Measurements from ENCODE around the gene CCDC181. TPM values are rescaled to one million over a fixed set of nuclear protein-coding genes. Genes with fewer than 3 reads are reported as not detected.
A peak's percentile ranks its signal among the peaks of the same experiment; 100 is the strongest.
"Not testable (repeated sequence)": the region's sequence is repeated elsewhere in the genome, so short reads cannot be mapped to it uniquely, and the experiment has no call there.

The CCDC181 gene
- total RNA-seq, 2 donors from 2014 or later, result not detected

DNA sequence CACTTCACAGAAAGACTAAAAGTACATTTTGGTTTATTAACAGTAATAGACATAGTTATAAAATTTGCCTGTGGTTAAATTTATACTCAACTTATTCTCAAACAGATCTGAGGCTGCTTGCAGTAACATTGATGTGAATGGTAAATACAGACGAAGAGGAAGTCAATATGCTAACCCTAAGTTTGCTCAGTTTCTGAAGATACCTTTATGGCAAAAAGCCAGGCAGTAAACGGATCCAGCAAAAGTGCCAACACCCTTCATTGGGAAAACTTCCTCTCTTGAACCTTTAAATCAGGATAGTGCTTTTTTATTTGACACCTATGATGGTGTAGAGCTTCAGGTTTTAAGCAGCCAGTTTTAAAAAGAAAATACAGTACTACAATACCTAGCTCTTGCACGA lies 16.6 kb upstream of the CCDC181 start:
- intact Hi-C loops (cut with DNase I), result no loop called here
- H3K9ac ChIP-seq (ENCODE audit: low read depth in 2 of 2, low read length in 2 of 2), result no peak overlapping the region
- peak; percentile 26 for DNase-seq

DNA sequence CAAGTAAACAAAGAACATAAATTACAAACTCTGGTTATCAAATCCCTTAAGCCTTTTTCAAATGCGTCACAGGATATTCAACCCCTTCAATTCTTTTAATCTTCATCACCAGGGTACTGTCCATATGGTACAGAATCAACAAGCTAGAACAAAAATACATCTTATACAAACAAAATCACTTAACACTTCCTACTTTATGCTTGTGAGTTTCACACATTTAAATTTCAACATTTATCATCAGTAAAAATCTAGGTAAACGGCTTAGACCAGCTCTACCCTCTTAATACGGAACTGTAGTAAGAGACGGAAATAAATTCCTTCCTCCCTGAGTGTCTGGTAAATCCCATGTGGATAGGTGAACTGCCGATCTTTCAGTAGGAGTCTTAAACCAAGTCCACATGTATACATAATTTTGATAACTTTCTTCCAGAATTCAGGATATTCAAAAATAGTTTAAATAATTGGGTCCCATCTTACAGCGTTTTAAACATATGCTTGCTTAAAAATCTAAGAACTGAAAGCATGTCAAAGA lies 1.0 kb downstream of the CCDC181 start:
- Histone ChIP-seq H3K27me3 (peaks cover 14% of the 10 kb centered on the region), H3K9me3 (no peaks in the 10 kb centered on the region)

More for the DNA sequence above, 16.6 kb upstream of the CCDC181 start:
- Histone ChIP-seq H3K9me3 (no peaks in the 10 kb centered on the region), H3K36me3 (no peaks in the 10 kb centered on the region), H3K4me1 (no peaks in the 10 kb centered on the region), H3K4me3 (no peak overlapping the region), H3K27me3 (no peaks in the 10 kb centered on the region), H3K27ac (no peak overlapping the region)
- TF ChIP-seq, protein P1, sequence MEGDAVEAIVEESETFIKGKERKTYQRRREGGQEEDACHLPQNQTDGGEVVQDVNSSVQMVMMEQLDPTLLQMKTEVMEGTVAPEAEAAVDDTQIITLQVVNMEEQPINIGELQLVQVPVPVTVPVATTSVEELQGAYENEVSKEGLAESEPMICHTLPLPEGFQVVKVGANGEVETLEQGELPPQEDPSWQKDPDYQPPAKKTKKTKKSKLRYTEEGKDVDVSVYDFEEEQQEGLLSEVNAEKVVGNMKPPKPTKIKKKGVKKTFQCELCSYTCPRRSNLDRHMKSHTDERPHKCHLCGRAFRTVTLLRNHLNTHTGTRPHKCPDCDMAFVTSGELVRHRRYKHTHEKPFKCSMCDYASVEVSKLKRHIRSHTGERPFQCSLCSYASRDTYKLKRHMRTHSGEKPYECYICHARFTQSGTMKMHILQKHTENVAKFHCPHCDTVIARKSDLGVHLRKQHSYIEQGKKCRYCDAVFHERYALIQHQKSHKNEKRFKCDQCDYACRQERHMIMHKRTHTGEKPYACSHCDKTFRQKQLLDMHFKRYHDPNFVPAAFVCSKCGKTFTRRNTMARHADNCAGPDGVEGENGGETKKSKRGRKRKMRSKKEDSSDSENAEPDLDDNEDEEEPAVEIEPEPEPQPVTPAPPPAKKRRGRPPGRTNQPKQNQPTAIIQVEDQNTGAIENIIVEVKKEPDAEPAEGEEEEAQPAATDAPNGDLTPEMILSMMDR (IDR thresholded peaks at IDR 0.05), result no peak

DNA sequence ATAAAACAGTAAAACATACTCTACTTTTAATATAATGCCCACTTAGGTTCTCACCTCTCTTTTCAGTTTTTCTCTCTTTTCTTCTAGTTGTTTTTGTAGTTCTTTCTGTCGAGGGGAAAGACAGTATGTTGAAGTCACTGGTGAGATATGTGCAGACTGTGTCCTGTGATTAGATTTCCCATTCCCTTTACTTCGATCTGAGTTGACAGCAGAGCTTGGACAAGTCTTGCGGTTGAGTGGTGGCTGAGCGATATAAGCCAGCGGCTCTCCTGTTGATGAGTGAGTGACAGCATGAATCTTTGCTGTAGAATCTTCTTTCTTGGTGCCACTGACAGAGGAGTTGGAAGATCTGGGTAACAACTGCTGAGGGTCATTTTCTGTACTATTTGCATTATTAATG lies 6.0 kb downstream of the CCDC181 start:
- Histone ChIP-seq H3K4me1 (no peaks in the 10 kb centered on the region), H3K9me3 (no peaks in the 10 kb centered on the region), H3K36me3 (no peaks in the 10 kb centered on the region), H3K27ac (no peak overlapping the region), H3K4me3 (no peak overlapping the region), H3K27me3 (no peaks in the 10 kb centered on the region), H3K9ac (ENCODE audit: low read depth in 2 of 2, low read length in 2 of 2) (no peak overlapping the region)
- TF ChIP-seq, protein P1 (IDR thresholded peaks at IDR 0.05), result no peak
- DNase-seq, result no peak
- intact Hi-C loops (cut with DNase I), result no loop called here

More for the DNA sequence above, 1.0 kb downstream of the CCDC181 start:
- Histone ChIP-seq H3K4me3 (no peak overlapping the region), H3K9ac (ENCODE audit: low read depth in 2 of 2, low read length in 2 of 2) (no peak overlapping the region), H3K4me1 (no peaks in the 10 kb centered on the region), H3K27ac (no peak overlapping the region), H3K36me3 (no peaks in the 10 kb centered on the region)
- TF ChIP-seq, protein P1 (IDR thresholded peaks at IDR 0.05), result no peak
- intact Hi-C loops (cut with DNase I), result no loop called here
- no peak for DNase-seq

DNA sequence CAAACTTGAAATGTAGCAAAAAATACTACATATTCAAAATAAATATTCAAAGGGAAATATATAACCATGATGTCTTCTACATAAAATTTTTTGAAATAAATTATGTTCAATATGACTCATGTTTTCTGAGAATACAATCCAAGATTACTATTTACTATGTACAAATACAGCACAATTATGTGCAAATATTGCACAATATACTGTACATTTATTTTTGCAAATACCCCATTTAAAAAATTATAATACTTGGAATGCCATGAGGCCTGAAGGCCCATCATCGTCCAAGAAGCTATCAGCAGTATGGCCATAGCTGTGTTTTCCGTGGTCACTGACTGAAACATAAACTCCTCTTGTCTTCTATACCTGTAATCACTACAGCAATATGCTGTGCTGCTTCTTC lies 12.3 kb downstream of the CCDC181 start:
- Histone ChIP-seq H3K4me3 (no peak overlapping the region), H3K9ac (ENCODE audit: low read depth in 2 of 2, low read length in 2 of 2) (no peak overlapping the region), H3K27ac (no peak overlapping the region), H3K27me3 (no peaks in the 10 kb centered on the region), H3K9me3 (no peaks in the 10 kb centered on the region), H3K36me3 (no peaks in the 10 kb centered on the region), H3K4me1 (no peaks in the 10 kb centered on the region)
- intact Hi-C loops (cut with DNase I), result no loop called here
- TF ChIP-seq, protein P1 (IDR thresholded peaks at IDR 0.05), result no peak
- DNase-seq, result no peak

DNA sequence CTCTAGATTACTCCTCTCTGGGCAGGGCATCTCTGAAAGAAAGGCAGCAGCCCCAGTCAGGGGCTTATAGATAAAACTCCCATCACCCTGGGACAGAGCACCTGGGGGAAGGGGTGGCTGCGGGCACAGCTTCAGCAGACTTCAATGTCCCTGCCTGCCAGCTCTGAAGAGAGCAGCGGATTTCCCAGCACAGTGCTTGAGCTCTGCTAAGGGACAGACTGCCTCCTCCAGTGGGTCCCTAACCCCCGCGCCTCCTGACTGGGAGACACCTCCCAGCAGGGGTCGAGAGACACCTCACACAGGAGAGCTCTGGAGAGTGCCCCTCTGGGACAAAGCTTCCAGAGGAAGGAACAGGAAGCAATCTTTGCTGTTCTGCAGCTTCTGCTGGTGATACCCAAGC lies 18.9 kb downstream of the CCDC181 start:
- H3K36me3 ChIP-seq; intact Hi-C loops (cut with DNase I): not testable (repeated sequence)

DNA sequence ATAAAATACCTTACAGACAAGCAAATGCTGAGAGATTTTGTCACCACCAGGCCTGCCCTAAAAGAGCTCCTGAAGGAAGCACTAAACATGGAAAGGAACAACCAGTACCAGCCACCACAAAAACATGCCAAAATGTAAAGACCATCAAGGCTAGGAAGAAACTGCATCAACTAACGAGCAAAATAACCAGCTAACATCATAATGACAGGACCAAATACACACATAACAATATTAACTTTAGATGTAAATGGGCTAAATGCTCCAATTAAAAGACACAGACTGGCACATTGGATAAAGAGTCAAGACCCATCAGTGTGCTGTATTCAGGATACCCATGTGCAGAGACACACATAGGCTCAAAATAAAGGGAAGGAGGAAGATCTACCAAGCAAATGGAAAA lies 24.7 kb downstream of the CCDC181 start:
- H3K9ac ChIP-seq (ENCODE audit: low read depth in 2 of 2, low read length in 2 of 2); H3K27me3 ChIP-seq; H3K36me3 ChIP-seq; H3K9me3 ChIP-seq; H3K4me1 ChIP-seq; DNase-seq; intact Hi-C loops (cut with DNase I); H3K4me3 ChIP-seq; H3K27ac ChIP-seq: not testable (repeated sequence)

More for the DNA sequence above, 18.9 kb downstream of the CCDC181 start:
- H3K27ac ChIP-seq; H3K4me1 ChIP-seq; H3K4me3 ChIP-seq; H3K9me3 ChIP-seq; H3K9ac ChIP-seq (ENCODE audit: low read depth in 2 of 2, low read length in 2 of 2); H3K27me3 ChIP-seq; DNase-seq: not testable (repeated sequence)
